Activated T-helper 1 cell treated with anti-CD3 and anti-CD28 coated beads, Interleukin-2, amount 50 U/mL, for 16 hours (primary cell): ENCODE results near the gene EID1.

ENCODE experiments used
- DNase-seq, 2 donors: peaks; one replicate each; pipeline ENCODE4 v3.0.0-alpha.2; 2020; ENCODE audit warnings: low read depth in 1 of 2, low spot score in 1 of 2

EID1 gene

GRCh38 chr15:48868536-48868935, 9.4 kb upstream of the EID1 start:
- no peak for DNase-seq

GRCh38 chr15:48869966-48870365, 8.0 kb upstream of the EID1 start:
- no peak for DNase-seq

- DNase-seq, result no peak
These were observed 6.4 kb upstream of the EID1 start for GRCh38 chr15:48871542-48871941.

GRCh38 chr15:48872632-48873031, 5.3 kb upstream of the EID1 start:
- no peak for DNase-seq

GRCh38 chr15:48875241-48875960, 2.5 kb upstream of the EID1 start:
- no peak for DNase-seq

- DNase-seq, result no peak
These were observed 1.9 kb upstream of the EID1 start for GRCh38 chr15:48876057-48876456.

- no peak for DNase-seq
These were observed 2.2 kb downstream of the EID1 start for GRCh38 chr15:48880070-48880634.

- no peak for DNase-seq
These were observed 5.8 kb downstream of the EID1 start for GRCh38 chr15:48883699-48884098.

- DNase-seq, result no peak
These were observed 9.2 kb downstream of the EID1 start for GRCh38 chr15:48887144-48887543.

GRCh38 chr15:48888191-48888590, 10.3 kb downstream of the EID1 start:
- DNase-seq, result no peak

GRCh38 chr15:48888836-48889235, 10.9 kb downstream of the EID1 start:
- no peak for DNase-seq

- no peak for DNase-seq
These were observed 12.0 kb downstream of the EID1 start for GRCh38 chr15:48889925-48890324.

GRCh38 chr15:48890375-48890972, 12.5 kb downstream of the EID1 start:
- DNase-seq, result no peak

GRCh38 chr15:48891232-48891765, 13.4 kb downstream of the EID1 start:
- no peak for DNase-seq

GRCh38 chr15:48893311-48893710, 15.4 kb downstream of the EID1 start:
- DNase-seq, result no peak

- DNase-seq, result no peak
These were observed 19.2 kb downstream of the EID1 start for GRCh38 chr15:48896869-48897814.

GRCh38 chr15:48898032-48898431, 20.1 kb downstream of the EID1 start:
- no peak for DNase-seq

GRCh38 chr15:48898446-48898845, 20.5 kb downstream of the EID1 start:
- DNase-seq, result no peak

- no peak for DNase-seq
These were observed 21.9 kb downstream of the EID1 start for GRCh38 chr15:48899793-48900192.

GRCh38 chr15:48904758-48905157, 26.8 kb downstream of the EID1 start:
- DNase-seq, result no peak

- DNase-seq, result no peak
These were observed 27.3 kb downstream of the EID1 start for GRCh38 chr15:48905216-48905615.
